ENCODE results near the gene TGM5.

The TGM5 gene

DNA sequence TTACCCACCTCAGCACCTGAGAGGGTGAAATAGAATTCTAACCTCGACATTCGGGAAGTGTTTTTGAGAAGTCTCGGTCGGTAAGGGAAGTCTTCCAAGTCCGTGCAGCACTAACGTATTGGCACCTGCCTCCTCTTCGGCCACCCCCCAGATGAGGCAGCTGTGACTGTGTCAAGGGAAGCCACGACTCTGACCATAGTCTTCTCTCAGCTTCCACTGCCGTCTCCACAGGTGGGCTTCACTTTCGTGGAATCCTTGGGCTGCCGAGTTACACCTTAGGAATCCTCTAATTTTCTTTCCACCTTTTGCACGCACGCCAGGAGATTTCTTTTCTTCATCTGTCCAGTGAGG is 80.8 kb downstream of the TGM5 start:
- Mint-ChIP-seq H3K4me3 (peak overlapping the region; percentile 89 to 93), H3K27me3 (no peaks in the 10 kb centered on the region), H3K27ac (peak overlapping the region; percentile 97 to 99), H3K4me1 (peaks cover 17% of the 10 kb centered on the region), H3K9me3 (no peaks in the 10 kb centered on the region)
- DNase-seq (no peak), ATAC-seq (peak; percentile 24)

DNA sequence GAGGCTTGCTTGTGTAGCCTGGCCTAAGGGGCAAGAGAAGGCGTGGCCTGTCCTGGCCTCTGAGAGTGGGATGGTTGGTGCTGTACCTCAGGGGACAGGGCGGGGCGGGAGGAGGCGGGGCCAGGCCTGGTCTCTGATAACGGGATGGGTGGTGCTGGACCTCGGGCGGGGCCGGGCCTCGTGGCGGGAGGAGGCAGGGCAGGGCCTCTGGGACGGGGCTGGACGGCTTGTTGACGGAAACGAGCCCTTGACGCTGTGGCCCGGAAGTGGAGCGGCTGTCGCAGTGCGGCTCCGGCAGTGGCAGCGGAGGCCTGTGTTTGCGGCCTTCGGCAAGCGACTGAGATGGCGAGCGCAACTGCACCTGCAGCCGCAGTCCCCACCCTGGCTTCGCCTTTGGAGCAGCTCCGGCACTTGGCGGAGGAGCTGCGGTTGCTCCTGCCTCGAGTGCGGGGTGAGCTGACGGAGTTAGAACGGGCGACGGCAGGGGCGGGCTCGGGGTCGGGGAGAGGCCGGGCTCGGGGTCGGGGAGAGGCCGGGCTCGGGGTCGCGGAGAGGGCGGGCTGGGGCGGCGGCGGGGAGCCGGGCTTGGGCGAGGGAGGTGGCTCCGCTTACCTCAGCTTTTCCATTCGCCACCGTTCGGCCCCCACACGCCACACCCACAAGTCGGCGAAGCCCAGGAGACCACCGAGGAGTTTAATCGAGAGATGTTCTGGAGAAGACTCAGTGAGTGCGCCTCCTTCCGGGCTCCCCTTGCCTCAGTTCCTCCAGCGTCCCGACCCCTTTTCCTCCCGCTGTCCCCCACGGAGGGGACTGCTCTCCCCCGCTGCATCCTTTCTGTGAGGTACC is 81.3 kb downstream of the TGM5 start, which contains the start of gene CCNDBP1:
CCNDBP1 (plus strand) TSS at position 247 of the 846 bp plus-strand sequence; CDS start at position 343, 96 bp downstream.
- peaks cover 17% of the 10 kb centered on the region for H3K4me1 Mint-ChIP-seq
- H3K9me3 Mint-ChIP-seq, result no peaks in the 10 kb centered on the region
- peak within 1 kb of the TSS; percentile 97 to 99 for H3K27ac Mint-ChIP-seq
- H3K4me3 Mint-ChIP-seq, result peak within 1 kb of the TSS; percentile 89 to 93
- peak; percentile 88 to 93 for DNase-seq
- ATAC-seq, result peak; percentile 97
- H3K27me3 Mint-ChIP-seq, result no peaks in the 10 kb centered on the region

DNA sequence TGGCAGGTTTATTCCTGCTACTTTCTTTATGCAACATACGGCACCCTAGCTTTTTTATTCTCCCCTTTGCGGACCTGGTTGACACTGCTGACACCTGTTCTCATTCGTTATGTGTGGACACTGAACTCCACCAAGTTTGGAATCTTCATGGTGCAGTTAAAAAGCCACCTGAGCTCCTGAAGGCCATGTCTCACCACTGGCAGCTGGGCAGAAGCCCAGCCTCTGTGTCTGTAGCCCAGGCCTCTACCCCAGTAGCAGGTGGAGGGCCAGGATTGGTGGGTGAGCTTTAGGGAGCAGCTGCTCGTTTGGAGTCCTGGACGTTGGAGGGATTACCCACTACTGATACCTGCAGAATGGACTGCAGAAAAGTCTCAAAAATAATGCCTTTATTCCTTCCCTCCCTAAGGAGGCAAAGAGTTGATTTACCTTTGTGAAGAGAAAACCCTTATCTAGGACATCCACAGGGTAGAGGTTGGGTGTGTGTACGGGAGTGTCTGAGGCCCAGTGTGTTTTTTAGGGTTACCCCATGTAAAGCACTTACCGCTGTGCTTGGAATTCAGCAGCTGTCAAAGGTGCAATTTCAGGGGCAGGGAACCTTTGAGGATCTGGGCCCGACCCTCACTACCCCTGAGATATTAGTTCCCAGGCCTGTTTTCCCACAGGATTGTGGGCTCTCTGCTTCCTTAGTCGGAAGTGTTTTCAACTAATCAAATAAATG is 82.2 kb downstream of the TGM5 start:
- Mint-ChIP-seq H3K27me3 (no peaks in the 10 kb centered on the region), H3K4me1 (peaks cover 17% of the 10 kb centered on the region)

DNA sequence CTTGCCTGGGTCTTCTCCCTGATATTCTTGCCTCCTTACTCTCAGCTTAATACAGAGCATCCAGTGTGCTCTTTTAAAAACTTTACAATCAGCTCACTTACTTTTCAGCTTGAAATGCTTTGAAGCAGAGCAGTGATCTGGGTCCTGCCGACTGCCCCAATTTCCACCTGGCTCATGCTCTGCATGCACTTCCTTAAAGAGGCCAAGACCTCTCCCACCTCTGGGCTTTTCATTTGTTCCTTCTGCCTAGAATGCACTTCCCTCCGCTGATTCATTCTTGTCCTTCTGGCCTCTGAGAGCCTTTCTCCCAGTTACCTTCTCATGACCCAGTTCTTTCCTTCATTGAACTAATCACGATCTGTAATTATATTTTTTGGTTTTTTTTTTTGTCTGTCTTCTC is 83.5 kb downstream of the TGM5 start:
- H3K27me3 Mint-ChIP-seq, result no peaks in the 10 kb centered on the region
- no peak overlapping the region for H3K27ac Mint-ChIP-seq
- peaks cover 17% of the 10 kb centered on the region for H3K4me1 Mint-ChIP-seq
- no peak overlapping the region for H3K4me3 Mint-ChIP-seq
- no peak for DNase-seq
- no peak for ATAC-seq
- no peaks in the 10 kb centered on the region for H3K9me3 Mint-ChIP-seq

More for the DNA sequence above, 82.2 kb downstream of the TGM5 start:
- no peak for ATAC-seq
- peak overlapping the region; percentile 89 to 93 for H3K4me3 Mint-ChIP-seq
- H3K27ac Mint-ChIP-seq, result peak overlapping the region; percentile 97 to 99
- DNase-seq, result no peak
- no peaks in the 10 kb centered on the region for H3K9me3 Mint-ChIP-seq
